SJSA1 (cell line): ENCODE data around the gene GPR84. TPM values are rescaled to one million over a fixed set of nuclear protein-coding genes. Genes with fewer than 3 reads are reported as not detected.
A peak's percentile ranks its signal among the peaks of the same experiment; 100 is the strongest.

Experiments
- DNase-seq, 2 experiments: peaks; one replicate each; pipeline ENCODE4 v3.0.0-alpha.2; 2015 to 2020; ENCODE audit warnings: low spot score in 2 of 2, low read depth in 1 of 2
- H3K27ac ChIP-seq: fragments of 250-450 bp; sonication (Bioruptor Pico); 2 replicates; pipeline ENCODE4 v1.5.1; 2020; ENCODE audit warnings: mild to moderate bottlenecking, moderate library complexity
- H3K27me3 ChIP-seq: fragments of 250-450 bp; sonication (Bioruptor Pico); replicated peaks from 2 replicates; pipeline ENCODE4 v1.5.1; 2020; ENCODE audit warnings: mild to moderate bottlenecking, moderate library complexity
- H3K36me3 ChIP-seq: fragments of 250-450 bp; sonication (Bioruptor Pico); 2 replicates; pipeline ENCODE4 v1.5.1; 2020; ENCODE audit warnings: mild to moderate bottlenecking
- H3K4me1 ChIP-seq: fragments of 250-450 bp; sonication (Bioruptor Pico); replicated peaks from 2 replicates; pipeline ENCODE4 v1.6.1; 2021; ENCODE audit warnings: mild to moderate bottlenecking
- H3K4me3 ChIP-seq: fragments of 250-450 bp; sonication (Bioruptor Pico); 2 replicates; pipeline ENCODE4 v1.5.1; 2020; ENCODE audit warnings: mild to moderate bottlenecking
- H3K9me3 ChIP-seq: fragments of 250-450 bp; sonication (Bioruptor Pico); replicated peaks from 2 replicates; pipeline ENCODE4 v1.5.1; 2020; ENCODE audit warnings: mild to moderate bottlenecking
- total RNA-seq: library from RNA; depleted of rRNA; stranded (reverse); fragments of >200 nt; shearing (Covaris generic); gene quantifications from 2 replicates; pipeline ENCODE4 v1.2.3, GENCODE V29; 2014

GPR84 gene
- total RNA-seq, 1 experiment from 2014 or later = not detected

DNA sequence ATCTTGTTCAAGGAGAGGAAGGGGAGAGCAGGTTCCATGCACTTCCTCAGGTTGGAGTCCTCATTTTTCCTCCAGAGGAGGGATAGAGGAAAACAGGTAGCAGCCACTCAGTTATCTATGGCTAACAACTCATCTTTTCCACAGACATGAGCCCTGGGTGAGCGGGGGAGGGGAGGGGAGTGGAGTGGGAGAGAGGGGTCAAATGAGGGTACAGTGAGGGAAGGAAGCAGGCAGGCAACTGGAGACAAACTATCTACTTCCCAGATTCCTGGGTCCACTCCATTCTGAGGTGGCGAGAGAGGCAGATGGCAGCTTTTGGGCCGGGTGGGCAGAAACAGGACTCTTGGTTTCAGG is 22.8 kb upstream of the GPR84 start:
- Histone ChIP-seq H3K4me1 (peaks cover 24% of the 10 kb centered on the region), H3K36me3 (no peaks in the 10 kb centered on the region), H3K27ac (no peak overlapping the region), H3K9me3 (no peaks in the 10 kb centered on the region), H3K27me3 (no peaks in the 10 kb centered on the region), H3K4me3 (no peak overlapping the region)
- DNase-seq = no peak

DNA sequence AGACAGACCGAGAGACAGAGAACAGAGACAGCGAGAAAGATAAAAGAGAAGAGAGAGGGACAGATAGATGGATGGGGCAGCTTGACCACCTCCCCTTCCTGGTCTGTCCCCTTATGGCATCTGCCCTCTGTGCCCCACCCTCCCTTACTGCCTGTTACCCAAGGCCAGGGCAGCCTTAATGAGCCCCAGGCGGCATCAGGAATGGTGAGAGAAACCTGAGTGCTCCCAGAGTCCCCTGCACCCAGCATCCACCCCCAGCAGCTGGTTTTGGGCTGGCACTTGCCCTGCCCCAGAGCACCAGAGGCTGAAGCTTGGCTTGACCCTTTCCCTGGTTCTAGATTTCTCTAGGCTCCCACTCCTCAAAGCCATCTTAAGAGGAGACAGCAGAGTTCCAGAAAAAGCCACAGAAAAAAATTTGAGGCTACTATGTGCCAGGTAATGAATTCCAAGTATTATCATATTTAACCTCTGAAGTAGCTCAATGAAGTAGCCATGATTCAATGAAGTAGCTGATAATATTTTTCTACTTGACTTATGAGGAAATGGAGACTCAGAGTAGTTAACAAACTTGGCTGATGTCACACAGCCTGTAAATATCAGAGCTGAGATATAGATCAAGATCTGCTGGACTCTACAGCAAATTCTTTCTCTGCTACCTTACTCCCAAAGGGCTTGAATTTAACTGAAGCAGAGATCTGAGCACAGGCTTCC is 22.3 kb upstream of the GPR84 start:
- no peaks in the 10 kb centered on the region for H3K36me3 ChIP-seq
- no peaks in the 10 kb centered on the region for H3K27me3 ChIP-seq
- H3K4me1 ChIP-seq = peaks cover 24% of the 10 kb centered on the region
- H3K4me3 ChIP-seq = no peak overlapping the region
- no peaks in the 10 kb centered on the region for H3K9me3 ChIP-seq
- DNase-seq = no peak
- no peak overlapping the region for H3K27ac ChIP-seq

DNA sequence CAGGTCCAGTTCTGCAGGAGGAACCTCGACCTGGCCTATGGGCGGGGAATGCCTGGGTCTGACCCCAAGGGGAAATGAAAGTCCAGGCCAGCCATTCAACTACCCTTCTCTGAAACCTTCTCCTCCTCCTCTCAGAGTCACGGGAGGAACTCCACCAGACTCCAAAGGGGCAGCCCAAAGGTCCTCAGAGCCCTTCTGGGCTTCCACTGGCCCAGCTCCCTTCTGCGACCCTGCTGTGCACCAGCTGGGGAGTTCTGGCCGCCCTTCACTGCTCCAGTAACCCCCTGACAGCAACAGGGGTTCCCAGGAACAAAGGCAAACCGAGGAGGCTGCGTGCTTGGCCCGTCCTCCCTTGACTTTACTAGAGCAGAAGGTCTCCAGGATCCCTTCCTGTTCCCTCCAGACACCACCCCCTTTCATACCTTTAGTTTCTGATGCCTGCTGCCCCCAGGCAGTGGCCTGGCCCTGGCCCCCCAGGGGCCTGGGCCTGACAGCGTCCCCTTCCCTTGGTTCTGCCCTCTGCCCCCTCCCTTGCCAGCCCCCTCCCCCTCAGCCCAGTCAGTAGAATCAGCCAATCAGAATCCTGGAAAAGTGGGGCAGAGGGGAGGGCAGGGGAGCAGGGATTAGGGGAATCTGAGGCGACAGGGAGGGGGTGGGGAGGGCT is 21.1 kb upstream of the GPR84 start:
- H3K36me3 ChIP-seq = no peaks in the 10 kb centered on the region
- peaks cover 24% of the 10 kb centered on the region for H3K4me1 ChIP-seq
- no peak overlapping the region for H3K27ac ChIP-seq
- H3K9me3 ChIP-seq = no peaks in the 10 kb centered on the region
- no peak overlapping the region for H3K4me3 ChIP-seq
- DNase-seq = no peak
- H3K27me3 ChIP-seq = no peaks in the 10 kb centered on the region

DNA sequence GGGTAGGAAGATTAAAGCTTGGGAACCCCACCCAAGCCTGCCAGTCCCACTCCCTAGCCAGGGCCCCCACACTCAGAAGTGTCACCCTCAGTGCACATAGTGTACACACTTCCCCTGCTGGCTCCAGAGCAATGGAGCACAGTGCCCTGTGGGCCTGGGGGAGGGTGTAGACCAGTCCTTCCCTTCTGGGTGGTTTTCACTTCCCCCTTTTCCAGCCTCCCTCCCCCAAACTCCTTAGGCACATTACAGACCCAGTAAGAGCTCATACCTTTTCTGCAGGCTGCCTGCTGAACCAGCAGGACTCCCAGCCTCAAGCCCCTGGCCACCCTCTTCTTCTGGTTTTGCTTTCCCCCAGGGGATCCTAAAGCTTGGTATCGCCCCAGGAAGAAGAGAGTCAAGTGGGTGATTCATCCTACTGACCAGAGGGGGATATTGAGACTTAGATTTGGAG is 20.3 kb upstream of the GPR84 start, which contains the start of gene ZNF385A:
ZNF385A (minus strand) TSS at position 143 of the 451 bp plus-strand sequence. CDS start 219 bp downstream, outside the sequence.
- Histone ChIP-seq H3K27ac (peak within 1 kb of the TSS; percentile 46; the same call in 1 of the 2 replicates), H3K9me3 (no peaks in the 10 kb centered on the region), H3K36me3 (no peaks in the 10 kb centered on the region), H3K27me3 (no peaks in the 10 kb centered on the region), H3K4me1 (peaks cover 24% of the 10 kb centered on the region), H3K4me3 (no peak within 1 kb of the TSS)
- DNase-seq = no peak

DNA sequence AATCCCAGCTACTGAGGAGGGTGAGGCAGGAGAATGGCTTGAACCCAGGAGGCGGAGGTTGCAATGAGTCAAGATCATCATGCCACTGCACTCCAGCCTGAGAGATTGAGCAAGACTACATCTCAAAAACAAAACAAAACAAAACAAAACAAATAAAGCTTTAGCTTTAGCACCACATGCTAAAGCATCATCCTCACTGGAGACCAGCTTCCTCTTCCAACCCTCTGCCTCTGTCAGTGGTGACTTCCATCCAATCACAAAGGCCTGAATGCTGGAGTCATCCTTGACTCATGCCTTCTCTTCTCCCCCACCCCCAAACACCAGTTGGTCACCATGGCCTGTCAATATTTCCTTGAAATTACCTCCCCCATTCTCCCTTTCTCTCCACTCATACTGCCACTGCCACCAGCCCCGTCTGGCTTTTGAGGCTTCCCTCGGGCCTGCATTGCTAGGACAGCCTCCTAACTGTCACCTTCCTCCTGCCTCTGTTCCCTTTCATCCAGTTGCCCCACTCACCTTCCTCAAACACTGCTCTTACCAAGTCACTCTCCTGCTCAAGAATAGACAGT is 18.8 kb upstream of the GPR84 start:
- H3K27me3 ChIP-seq = no peaks in the 10 kb centered on the region
- DNase-seq = peak; percentile 71 to 78
- H3K4me3 ChIP-seq = no peak overlapping the region
- no peaks in the 10 kb centered on the region for H3K36me3 ChIP-seq
- peak overlapping the region; percentile 46; the same call in 1 of the 2 replicates for H3K27ac ChIP-seq
- peaks cover 29% of the 10 kb centered on the region for H3K4me1 ChIP-seq
- no peaks in the 10 kb centered on the region for H3K9me3 ChIP-seq

DNA sequence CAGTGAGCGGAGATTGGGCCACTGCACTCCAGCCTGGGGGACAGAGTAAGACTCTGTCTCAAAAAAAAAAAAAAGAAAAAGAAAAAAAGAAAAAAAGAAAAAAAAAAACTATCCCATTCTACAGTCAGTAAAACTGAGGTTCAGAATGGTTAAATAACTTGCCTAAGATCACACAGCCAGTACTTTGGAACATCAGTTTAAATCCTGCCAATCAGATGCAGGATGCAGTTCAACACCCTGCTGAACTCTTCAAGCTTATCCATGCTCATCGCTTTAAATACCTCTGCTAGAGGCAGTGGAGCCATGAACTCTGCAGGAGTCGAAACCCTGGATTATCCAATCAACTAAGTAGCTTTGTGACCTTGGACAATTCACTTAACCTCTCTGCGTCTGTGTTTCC is 16.9 kb upstream of the GPR84 start:
- Histone ChIP-seq H3K9me3 (no peaks in the 10 kb centered on the region), H3K4me3 (no peak overlapping the region), H3K27ac (no peak overlapping the region), H3K36me3 (no peaks in the 10 kb centered on the region), H3K4me1 (peaks cover 20% of the 10 kb centered on the region), H3K27me3 (no peaks in the 10 kb centered on the region)
- DNase-seq = no peak

DNA sequence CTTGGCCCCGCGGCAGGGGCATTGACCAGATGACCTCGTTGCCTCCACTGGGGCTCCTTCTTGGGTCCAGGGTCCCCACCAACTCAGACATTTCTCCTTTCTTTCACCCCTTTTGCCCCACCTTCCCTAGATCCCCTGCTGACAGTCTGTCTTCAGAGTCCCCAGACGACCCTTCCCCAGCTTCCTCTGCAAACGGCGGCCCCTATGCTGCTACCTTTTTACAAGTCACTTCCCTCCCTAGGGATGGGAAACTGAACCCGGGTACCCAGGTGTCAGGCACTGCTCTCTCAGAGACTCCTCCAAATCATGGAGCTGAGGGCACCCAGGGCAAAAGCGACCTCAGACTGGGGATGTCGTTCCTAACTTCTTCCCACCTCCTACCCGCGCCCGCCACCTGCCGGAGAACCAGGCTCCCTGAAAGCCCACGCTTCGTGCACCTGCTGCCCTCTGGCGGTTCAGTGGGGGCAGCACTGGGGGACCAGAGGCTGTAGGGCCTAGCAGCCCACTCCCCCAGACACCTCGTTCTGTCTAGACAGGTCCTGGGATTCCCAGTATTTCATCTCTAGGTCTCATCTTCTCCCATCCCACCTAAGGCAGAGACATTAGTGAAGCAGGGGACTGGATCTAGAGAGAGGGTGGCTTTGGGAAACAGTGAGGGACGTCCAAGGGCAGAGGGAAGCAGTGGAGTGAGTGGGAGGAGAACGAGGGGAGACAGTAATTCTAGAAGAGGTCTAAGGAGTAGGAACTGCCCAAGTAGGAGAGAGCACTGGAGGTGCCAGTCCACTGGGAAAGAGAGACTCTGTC is 15.3 kb upstream of the GPR84 start:
- H3K27ac ChIP-seq = no peak overlapping the region
- peak; percentile 74 to 93 for DNase-seq
- no peaks in the 10 kb centered on the region for H3K36me3 ChIP-seq
- peaks cover 26% of the 10 kb centered on the region for H3K4me1 ChIP-seq
- H3K27me3 ChIP-seq = no peaks in the 10 kb centered on the region
- H3K4me3 ChIP-seq = peak overlapping the region; percentile 40
- no peaks in the 10 kb centered on the region for H3K9me3 ChIP-seq

DNA sequence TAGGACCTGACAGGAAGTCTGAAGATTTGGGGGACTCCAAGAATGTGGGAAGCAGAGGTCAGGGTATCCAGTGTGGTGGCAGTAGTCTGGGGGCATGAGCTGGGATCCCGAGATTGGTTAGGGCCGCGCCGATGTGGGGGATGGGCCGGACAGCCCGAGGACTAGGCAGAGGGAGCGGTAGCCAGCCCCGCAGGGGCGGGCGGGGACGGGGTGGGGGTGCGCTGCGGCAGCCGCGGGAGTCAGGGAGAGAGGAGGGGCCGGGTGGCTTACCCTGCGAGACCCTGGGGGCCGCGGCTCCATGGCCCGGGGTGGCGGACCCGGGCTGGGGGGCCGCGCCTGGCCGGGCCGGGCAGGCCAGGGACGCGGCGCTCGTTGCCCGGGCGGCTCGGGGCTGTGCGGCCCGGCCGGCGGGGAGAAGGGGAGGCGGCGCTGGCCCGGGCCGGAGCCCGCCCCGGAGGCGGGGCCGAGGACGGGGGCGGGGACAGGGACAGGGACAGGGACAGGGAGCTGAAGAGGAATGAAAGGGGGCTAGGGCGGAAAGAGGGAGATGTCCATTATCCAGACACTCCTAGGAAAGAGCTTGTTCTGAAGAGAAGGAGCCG is 14.6 kb upstream of the GPR84 start:
- no peaks in the 10 kb centered on the region for H3K36me3 ChIP-seq
- H3K4me1 ChIP-seq = peaks cover 27% of the 10 kb centered on the region
- H3K4me3 ChIP-seq = peak overlapping the region; percentile 40
- no peaks in the 10 kb centered on the region for H3K9me3 ChIP-seq
- no peak overlapping the region for H3K27ac ChIP-seq
- DNase-seq = peak in 1 of 2 experiments; percentile 66
- H3K27me3 ChIP-seq = no peaks in the 10 kb centered on the region

DNA sequence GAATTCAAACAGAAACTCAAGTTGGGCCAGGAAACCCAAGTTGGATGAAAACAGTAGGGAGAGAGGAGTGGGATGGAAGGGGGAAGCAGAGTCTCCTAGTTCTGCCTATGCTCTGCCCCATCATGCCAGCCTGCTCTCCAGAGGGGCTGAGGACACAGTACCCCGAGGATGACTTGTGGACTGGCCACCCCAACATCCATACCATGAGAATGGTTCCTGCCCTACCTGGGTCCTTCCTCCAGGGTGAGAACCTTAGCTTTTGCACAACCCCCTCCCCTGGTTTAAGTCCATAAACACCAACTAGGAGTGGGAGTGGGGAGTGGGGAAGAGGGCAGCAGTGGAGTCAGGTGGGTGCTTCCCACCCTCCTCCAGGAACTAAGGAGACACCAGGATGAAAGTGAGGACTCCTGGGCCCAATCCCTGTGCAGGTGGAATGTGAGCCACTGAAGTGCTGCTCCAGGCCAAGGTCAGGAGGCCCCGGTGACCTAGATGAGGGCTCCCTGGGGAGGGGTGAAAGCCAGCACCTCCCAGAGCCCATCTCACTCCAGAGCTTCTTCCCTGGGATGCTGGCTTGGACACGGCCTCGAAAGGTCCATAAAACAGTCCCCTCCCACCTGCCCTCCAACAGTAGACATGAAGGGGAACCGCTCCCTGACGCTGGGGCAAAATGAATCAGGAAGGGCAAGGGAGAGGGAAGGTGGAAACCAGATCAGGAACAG is 13.7 kb upstream of the GPR84 start:
- H3K36me3 ChIP-seq = no peaks in the 10 kb centered on the region
- no peaks in the 10 kb centered on the region for H3K9me3 ChIP-seq
- DNase-seq = no peak
- H3K27me3 ChIP-seq = no peaks in the 10 kb centered on the region
- no peak overlapping the region for H3K4me3 ChIP-seq
- no peak overlapping the region for H3K27ac ChIP-seq
- peaks cover 25% of the 10 kb centered on the region for H3K4me1 ChIP-seq

DNA sequence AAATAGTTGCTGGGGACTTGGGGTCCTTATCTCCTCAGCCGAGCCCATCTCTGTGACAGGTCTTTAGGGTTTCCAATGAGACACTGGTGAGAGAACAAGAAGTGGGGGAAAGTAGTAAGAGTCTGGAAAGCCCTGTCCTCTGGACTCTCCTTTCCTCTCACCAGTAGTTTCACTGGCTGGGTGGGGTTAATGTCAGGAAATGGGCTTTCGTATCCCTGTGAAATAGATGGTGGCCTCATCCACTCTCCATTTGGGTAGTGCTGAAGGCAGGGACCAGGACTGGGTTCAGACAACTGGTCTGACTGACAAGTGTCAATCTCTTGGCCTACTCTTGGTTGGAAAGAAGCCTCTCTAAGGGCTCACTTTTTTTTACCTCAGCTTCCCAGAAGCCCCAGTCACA is 12.7 kb upstream of the GPR84 start:
- Histone ChIP-seq H3K4me1 (peaks cover 23% of the 10 kb centered on the region), H3K36me3 (no peaks in the 10 kb centered on the region), H3K4me3 (no peak overlapping the region), H3K9me3 (no peaks in the 10 kb centered on the region), H3K27ac (no peak overlapping the region), H3K27me3 (no peaks in the 10 kb centered on the region)
- no peak for DNase-seq

DNA sequence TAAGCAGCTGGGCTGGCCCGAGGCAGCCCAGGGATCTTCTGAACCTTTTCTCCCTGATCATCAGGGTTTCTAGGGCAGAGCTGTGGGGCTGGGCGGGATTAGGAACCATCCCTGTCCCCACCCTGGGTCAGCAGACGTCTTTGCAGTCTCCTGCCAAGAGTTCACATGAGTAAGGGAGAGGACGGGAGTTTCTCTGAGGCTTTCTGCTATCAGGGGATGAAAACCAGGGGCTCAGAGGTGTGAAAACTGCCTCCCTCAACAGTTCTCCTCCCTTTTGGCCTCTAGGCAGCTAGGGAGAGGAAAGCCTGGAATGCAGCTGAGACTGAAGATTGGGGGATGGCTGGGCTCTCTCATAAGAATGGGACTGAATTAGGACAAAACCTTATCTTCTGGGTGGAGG is 12.3 kb upstream of the GPR84 start:
- Histone ChIP-seq H3K27ac (no peak overlapping the region), H3K27me3 (no peaks in the 10 kb centered on the region), H3K36me3 (no peaks in the 10 kb centered on the region), H3K9me3 (no peaks in the 10 kb centered on the region), H3K4me1 (peaks cover 23% of the 10 kb centered on the region), H3K4me3 (no peak overlapping the region)
- DNase-seq = no peak

DNA sequence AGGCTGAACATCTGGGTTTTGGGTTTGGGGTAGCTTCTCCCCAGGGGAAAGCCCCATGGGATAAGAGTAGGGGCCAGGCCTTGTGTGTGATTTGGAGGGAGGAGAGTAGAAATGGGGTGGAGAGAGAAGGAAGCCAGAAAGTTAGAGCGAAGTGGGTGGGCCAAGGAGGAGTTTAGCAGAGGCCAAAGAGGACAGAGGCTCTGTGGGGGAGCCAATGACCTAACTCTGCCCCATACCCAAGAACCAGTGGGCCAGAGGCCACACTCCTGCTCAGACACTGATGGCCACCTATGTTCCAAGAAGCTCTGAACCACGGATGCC is 10.9 kb upstream of the GPR84 start:
- no peak overlapping the region for H3K27ac ChIP-seq
- H3K27me3 ChIP-seq = no peaks in the 10 kb centered on the region
- no peak for DNase-seq
- H3K4me3 ChIP-seq = no peak overlapping the region
- peaks cover 27% of the 10 kb centered on the region for H3K4me1 ChIP-seq
- no peaks in the 10 kb centered on the region for H3K36me3 ChIP-seq
- no peaks in the 10 kb centered on the region for H3K9me3 ChIP-seq
